ENCODE results near the gene DDIT3.

DNA sequence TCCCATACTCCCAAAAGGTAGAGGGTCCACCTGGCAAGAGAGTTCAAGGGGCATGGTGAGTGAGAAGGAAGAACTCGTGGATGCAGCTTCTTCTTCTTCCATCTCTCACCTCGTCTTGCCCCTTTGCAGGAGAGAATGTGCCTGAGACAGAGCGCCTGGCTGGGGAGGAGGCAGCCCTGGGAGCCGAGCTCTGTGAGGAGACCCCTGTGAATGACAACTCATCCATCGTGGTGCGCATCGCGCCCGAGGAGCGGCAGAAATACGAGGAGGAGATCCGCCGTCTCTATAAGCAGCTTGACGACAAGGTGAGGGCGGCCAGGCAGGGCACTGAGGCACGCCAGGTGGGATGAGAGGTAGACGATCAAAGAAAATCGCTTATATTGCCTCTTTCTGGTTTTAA is 49.5 kb upstream of the DDIT3 start:
- TF ChIP-seq RFX5 (IDR thresholded peaks at IDR 0.05; ENCODE audit: low read depth, low read length) (no peak), POLR2A (IDR thresholded peaks at IDR 0.05; ENCODE audit: low read depth, low read length) (no peak), CHD1 (IDR thresholded peaks at IDR 0.05; ENCODE audit: low read depth, low read length) (no peak), SMC3 (IDR thresholded peaks at IDR 0.05; ENCODE audit: low read depth, low read length) (no peak), NFE2L2 (IDR thresholded peaks at IDR 0.05; ENCODE audit: low read depth, low read length) (no peak), CEBPB (IDR thresholded peaks at IDR 0.05; ENCODE audit: low read depth, low read length) (no peak), MXI1 (IDR thresholded peaks at IDR 0.05; ENCODE audit: borderline replicate concordance, low read depth, low read length) (no peak), FOS (IDR thresholded peaks at IDR 0.05; ENCODE audit: low read depth, low read length) (no peak), RCOR1 (IDR thresholded peaks at IDR 0.05; ENCODE audit: insufficient replicate concordance, low read length) (no peak)
- TF ChIP-seq, protein P1, sequence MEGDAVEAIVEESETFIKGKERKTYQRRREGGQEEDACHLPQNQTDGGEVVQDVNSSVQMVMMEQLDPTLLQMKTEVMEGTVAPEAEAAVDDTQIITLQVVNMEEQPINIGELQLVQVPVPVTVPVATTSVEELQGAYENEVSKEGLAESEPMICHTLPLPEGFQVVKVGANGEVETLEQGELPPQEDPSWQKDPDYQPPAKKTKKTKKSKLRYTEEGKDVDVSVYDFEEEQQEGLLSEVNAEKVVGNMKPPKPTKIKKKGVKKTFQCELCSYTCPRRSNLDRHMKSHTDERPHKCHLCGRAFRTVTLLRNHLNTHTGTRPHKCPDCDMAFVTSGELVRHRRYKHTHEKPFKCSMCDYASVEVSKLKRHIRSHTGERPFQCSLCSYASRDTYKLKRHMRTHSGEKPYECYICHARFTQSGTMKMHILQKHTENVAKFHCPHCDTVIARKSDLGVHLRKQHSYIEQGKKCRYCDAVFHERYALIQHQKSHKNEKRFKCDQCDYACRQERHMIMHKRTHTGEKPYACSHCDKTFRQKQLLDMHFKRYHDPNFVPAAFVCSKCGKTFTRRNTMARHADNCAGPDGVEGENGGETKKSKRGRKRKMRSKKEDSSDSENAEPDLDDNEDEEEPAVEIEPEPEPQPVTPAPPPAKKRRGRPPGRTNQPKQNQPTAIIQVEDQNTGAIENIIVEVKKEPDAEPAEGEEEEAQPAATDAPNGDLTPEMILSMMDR (conservative IDR thresholded peaks at IDR 0.05; ENCODE audit: low read depth, low read length): no peak
- TF ChIP-seq, protein P2, sequence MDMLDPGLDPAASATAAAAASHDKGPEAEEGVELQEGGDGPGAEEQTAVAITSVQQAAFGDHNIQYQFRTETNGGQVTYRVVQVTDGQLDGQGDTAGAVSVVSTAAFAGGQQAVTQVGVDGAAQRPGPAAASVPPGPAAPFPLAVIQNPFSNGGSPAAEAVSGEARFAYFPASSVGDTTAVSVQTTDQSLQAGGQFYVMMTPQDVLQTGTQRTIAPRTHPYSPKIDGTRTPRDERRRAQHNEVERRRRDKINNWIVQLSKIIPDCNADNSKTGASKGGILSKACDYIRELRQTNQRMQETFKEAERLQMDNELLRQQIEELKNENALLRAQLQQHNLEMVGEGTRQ (IDR thresholded peaks at IDR 0.05; ENCODE audit: low read depth, low read length): no peak

Measured in IMR-90 (cell line).